ENCODE data around the gene TBC1D12.
"Not testable (repeated sequence)": the region's sequence is repeated elsewhere in the genome, so short reads cannot be mapped to it uniquely, and the experiment has no call there.

The TBC1D12 gene

DNA sequence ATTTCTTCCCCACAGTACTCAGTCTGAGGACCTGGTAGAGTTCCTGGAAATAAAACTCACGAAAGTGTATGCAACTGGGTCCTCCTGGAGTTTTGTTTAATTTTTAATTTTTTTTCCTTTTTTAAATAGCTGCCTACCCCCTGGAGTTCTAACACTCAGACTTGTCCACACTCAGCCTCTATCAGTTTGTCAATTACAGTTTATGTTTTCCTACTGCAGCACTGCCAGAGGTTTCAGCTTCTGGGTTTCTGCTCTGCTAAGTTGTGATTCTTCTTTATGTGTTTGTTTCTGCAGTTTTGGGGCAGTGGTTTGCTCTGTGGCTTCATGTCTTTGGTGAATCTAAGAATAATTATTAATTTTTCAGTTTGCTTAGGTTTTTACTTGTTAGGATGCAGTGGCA is 59.2 kb downstream of the TBC1D12 start:
- DNase-seq, result no peak

DNA sequence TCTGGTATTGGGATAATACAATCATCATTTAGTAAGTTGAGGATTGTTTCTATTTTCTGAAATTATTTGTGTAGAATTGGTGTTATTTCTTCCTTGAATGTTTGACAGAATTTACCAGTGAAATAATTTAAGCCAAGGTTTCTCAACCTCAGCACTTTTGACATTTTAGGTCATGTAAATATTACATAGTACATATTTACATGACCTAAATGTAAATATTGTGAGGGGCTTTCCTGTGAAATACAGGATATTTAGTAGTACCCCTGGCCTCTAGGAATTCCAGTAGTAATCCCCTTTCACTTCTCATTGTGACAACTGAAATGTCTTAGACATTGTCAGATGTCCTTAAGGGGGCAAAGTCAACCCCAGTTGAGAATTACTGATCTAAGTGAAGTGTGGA is 59.8 kb downstream of the TBC1D12 start:
- DNase-seq, result no peak

DNA sequence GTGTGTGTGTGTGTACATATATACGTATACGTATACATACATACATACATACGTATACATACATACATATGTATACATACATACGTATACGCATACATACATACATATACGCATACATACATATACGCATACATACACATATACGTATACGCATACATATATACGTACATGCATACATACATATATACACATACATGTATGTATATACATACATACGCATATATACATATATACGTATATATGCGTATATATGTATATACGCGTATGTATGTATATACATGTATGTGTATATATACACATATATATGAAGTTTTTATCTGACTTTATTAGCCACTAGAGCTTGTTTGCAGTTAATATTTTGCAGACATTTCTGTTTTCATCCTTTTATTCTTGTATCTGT is 63.3 kb downstream of the TBC1D12 start:
- no peak for DNase-seq

DNA sequence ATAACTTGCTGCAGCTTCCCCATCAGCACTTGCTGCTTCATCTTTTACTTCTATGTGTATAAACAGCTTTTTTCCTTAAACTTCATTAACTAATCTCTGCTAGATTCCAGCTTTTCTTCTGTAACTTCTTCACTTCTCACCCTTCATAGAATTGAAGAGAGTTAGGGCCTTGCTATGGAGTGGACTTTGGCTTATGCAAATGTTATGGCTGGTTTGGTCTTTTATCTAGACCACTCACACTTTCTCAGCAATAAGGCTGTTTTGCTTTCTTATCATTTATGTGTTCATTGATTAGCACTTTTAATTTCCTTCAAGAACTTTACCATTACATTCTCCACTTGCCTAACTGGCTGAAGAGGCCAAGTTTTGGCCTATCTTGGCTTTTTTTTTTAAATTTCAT is 79.1 kb downstream of the TBC1D12 start:
- DNase-seq, result no peak

DNA sequence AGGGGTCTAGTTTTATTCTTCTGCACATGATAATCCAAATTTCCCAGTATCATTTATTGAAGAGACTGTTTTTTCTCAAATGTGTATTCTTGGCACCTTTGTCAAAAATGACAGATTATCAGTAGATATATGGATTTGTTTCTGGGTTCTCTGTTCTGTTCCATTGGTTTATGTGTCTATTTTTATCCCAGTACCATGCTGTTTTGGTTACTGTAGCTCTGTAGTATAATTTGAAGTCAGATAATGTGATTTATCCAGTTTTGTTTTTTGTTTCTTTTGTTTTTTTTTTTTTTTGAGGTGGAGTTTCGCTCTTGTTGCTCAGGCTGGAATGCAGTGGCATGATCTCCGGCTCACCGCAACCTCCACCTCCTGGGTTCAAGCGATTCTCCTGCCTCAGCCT is 81.6 kb downstream of the TBC1D12 start:
- no peak for DNase-seq

DNA sequence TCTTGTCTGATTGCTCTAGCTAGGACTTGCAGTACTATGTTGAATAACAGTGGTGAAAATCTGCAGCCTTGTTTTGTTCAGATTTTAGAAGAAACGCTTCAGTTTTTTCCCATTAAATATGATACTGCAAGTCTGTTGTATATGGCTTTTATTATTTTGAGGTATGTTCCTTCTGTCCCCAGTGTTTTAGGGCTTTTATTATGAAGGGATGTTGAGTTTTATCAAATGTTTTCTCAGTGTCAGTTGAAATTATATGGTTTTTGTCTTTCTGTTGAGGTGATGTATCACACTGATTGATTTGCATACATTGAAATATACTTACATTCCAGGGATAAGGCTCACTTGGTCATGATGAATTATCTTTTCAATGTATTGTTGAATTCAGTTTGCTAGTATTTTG is 82.8 kb downstream of the TBC1D12 start:
- no peak for DNase-seq

DNA sequence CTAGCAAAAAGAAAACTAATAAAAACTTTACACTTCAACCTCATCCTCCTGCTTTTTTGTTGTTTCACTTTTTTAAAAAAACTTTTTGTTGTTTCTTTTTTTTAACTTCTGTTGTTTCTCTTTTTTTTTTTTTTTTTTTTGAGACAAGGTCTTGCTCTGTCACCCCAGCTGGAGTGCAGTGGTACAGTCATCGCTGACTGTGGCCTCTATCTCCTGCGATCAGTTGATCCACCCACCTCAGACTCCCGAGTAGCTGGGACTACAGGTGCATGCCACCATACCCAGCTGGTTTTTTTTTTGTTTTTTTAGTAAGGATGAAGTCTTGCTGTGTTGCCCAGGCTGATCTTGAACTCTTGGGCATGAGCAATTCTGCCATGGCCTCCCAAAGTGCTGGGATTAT is 85.2 kb downstream of the TBC1D12 start:
- no peak for DNase-seq

DNA sequence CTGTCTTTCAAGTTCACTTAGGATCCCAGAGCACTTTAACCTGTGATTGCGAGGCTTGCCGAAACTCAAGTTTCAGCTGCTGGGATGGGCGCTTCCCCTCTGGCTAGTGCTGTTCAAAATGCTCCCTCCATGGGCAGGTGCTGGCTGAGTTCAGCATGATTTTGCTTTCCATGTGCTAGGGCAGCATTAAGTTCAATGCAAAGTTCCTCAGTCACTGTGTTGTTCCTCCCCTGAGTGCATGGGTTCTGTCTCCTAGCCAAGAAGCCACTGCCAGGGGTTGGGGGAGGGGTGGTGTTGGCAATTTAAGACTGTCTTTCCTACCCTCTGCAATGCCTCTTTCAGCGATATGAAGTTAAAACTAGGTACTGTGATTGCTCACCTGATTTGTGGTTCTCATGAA is 86.8 kb downstream of the TBC1D12 start:
- DNase-seq, result no peak

DNA sequence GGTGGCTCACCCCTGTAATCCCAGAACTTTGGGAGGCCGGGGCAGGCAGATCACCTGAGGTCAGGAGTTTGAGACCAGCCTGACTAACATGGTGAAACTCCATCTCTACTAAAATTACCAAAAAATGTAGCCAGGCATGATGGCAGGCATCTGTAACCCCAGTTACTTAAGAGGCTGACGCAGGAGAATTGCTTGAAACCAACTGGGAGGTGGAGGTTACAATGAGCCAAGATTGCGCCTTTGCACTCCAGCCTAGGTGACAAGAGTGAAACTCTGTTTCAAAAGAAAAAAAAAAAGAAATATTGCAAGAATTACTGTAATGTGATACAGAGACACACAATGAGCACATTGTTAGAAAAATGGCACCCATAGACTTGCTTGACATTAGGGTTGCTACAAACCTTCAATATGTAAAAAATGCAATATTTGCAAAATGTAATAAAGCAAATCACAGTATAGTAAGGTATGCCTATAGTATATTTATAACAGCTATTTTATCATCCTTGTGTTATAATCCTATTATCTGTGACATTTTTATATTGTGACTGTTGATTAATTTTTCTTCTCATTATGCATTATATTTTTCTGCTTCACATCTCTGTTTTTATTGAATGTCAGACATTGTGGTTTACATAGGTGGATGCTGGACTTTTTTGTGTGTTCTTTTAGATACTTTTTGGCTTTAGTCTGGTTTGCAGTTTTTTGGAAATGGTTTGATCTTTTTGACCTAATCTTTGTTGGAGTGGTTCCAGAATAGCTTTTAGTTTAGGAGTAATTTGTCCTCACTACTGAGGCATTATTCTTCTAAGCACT is 87.8 kb downstream of the TBC1D12 start:
- DNase-seq, result no peak

DNA sequence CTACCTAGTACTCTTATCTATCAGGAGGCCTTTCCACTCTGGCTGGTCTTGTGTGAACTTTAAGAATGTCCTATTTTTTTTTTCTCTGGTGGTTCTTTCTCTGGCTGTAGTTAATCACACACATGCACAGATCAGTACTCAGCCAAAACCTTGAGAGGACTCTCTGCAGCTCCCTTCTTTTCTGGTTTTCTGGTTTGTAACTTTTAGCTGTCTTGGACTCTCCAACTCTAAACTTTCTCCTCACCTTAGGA is 88.4 kb downstream of the TBC1D12 start:
- no peak for DNase-seq

DNA sequence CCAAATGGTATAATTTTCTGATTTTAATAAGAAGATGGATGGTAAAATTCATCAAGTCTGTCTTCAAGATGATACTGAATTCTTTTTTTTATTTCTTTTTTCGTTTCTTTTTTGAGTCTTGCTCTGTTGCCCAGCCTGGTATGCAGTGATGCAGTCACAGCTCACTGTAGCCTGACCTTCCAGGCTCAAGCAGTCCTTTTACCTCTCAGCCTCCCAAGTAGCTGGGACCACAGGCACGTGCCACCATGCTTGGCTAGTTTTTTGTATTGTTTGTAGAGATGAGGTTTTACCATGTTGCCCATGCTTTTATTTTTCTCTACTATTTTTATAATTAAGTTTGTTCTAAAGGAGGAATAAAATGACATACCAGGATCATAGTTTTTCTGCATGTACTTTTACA is 91.1 kb downstream of the TBC1D12 start:
- DNase-seq, result no peak

DNA sequence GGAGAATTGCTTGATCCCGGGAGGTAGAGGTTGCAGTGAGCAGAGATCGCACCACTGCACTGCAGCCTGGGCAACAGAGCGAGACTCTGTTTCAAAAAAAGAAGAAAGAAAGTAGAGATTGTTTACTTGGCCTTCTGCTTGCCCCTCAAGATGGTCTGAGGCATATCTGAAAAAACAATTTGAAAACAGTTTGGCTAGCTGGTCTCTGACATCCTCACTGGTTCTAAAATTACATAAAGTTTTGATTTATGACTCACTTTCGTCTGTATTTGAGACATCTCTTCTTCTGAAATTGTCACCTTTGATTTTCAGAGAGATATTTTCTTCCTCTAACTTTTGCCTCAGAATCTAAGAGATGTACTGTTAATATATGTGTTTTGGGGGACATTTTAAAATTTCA is 93.7 kb downstream of the TBC1D12 start:
- DNase-seq, result no peak

DNA sequence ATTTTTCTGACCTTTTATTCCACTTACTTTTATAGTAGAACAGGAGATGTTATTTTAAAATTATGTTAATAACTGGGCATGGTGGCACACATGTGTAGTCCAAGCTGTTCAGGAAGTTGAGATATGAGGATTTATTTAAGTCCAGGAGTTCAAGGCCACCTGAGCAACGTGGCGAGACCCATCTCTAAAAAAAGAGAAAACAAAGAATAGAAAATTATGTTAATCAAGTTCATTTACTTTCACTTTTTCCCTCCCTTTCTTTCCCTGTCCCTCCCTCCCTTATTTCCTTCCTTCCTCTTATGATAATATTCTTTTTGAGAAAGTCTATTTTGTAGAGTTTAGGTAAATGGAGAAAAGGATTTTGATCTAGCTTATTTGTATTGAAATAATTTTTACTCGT is 94.3 kb downstream of the TBC1D12 start:
- no peak for DNase-seq

DNA sequence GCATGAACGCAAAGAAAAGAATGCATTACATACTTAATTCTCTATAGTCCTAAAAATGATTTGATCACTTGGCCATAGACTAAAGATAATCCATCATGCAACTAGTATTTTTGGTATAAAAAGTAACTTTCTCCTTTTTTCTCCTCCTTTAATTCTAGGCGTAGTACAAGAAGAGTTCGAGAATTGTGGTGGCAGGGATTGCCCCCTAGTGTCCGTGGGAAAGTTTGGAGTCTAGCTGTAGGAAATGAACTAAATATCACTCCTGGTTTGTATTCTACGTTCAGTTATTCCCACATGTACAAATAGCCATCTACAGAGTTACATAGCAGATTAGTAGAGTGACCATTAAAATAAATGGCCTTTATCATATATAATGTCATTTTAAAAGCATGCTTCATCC is 97.7 kb downstream of the TBC1D12 start:
- DNase-seq, result no peak

DNA sequence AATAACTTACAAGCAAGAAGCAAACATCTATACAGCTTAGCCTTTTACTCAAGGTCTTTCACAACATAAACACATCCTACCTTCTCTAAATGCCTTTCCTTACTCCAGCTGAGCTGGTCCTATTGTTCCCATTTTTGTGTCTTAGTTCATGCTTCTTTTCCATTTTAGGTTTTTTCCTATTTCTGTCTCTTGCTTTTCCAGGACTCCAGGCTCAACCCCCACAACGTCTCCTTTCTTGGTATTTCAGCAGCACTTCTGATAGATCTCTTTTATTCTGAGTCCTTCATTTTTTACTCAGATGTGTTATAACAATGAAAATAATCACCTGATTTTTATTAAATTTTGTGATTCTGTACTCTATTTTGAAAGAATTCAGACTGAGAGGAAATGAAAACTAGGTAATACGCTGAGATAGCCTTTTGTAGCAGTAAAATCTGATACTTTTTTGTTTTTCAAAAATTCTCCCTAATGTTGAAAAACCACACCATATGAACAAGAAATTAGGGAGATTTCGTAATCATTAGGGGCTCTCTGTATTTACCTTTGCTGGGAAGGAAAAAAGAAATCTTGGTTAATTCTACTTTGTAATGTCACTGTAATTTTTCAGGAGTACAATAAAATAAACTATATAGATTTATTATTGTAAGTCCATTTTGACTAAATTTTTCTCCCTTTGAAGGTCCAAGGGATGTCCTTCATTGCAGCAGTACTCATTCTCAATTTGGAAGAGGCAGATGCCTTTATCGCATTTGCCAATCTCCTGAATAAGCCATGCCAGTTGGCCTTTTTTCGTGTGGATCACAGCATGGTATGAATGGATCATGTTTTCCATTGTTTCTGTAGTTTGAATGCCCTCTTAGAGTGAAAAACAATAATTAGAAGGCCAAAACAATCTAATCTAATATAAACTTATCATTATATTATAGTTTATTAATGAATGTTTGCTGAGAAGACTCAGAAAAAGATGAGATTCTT is 119.2 kb downstream of the TBC1D12 start:
- DNase-seq, result no peak

DNA sequence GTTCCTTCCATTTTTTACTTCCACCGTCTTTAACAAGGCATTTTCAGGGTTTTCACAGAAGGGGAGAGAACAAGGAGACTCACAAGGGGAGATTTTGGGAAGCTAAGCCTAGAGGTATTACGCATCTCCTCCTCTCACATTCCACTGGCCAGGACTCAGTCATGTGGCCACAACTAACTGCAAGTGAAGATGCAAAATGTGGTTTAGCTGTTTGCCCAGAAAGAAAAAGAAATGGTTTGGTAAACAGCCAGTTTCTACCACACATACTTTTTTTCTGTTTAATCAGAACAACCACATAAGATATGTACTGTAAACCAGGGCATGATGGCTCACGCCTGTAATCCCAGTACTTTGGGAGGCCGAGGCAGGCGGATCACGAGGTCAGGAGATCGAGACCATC is 121.8 kb downstream of the TBC1D12 start:
- DNase-seq, result no peak

DNA sequence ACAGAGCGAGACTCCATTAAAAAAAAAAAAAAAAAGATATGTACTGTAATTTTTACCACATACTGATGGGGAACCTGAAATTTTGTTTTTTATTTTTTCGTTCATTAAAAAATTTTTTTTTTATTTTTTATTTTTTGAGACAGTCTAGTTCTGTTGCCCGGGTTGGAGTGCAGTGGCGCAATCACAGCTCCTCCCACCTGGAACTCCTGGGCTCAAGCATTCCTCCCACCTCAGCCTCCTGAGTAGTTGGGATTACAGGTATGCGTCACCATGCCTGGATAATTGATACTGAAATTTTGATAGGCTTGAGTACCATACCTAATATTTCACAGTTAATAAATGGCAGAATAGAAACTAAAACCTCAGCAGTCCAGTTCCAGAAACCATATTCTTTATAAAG is 122.4 kb downstream of the TBC1D12 start:
- DNase-seq, result no peak

DNA sequence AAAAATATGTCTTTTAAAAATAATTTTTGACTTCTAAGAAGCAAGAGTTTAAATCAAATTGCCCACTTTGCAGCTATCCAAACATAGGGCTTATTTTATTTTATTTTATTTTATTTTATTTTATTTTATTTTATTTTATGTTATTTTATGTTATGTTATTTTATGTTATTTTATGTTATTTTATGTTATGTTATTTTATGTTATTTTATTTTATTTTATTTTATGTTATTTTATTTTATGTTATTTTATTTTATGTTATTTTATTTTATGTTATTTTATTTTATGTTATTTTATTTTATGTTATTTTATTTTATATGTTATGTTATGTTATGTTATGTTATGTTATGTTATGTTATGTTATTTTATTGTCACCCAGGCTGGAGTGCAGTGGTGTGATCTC is 129.2 kb downstream of the TBC1D12 start:
- not testable (repeated sequence) for DNase-seq

DNA sequence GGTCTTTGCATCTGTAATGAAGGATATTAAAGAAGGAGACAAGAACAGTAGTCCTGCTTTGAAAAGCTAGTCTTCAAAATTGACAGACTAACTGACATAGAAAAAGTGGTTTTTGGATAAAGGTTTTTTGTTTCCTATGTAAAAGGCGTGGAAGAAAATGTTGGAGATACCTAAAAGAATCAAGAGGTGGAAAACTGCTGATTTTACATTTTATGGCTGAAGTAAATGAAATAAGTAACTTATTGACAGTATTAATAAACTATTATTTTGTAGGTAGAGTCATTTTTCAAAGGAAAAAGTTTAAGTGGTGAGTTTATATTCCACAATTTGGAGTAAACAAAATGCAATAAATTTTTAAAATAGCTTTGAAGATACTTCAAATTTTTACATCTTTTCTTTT is 130.7 kb downstream of the TBC1D12 start:
- DNase-seq, result no peak

DNA sequence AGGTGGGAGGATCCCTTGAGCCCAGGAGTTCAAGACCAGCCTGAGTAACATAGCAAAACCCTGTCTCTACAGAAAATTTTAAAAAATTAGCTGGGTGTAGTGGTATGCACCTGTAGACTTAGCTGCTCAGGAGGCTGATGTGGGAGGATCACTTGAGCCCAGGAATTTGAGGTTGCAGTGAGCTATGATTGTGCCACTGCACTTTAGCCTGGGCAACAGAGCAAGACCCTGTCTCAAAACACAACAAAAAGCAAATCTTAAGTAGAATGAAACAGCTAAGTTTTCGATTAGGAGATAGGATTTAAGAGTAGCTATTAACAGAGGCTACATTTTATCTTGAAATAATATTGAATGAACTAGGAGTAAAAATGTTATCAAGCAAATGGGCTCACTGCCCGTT is 139.9 kb downstream of the TBC1D12 start:
- not testable (repeated sequence) for DNase-seq

DNA sequence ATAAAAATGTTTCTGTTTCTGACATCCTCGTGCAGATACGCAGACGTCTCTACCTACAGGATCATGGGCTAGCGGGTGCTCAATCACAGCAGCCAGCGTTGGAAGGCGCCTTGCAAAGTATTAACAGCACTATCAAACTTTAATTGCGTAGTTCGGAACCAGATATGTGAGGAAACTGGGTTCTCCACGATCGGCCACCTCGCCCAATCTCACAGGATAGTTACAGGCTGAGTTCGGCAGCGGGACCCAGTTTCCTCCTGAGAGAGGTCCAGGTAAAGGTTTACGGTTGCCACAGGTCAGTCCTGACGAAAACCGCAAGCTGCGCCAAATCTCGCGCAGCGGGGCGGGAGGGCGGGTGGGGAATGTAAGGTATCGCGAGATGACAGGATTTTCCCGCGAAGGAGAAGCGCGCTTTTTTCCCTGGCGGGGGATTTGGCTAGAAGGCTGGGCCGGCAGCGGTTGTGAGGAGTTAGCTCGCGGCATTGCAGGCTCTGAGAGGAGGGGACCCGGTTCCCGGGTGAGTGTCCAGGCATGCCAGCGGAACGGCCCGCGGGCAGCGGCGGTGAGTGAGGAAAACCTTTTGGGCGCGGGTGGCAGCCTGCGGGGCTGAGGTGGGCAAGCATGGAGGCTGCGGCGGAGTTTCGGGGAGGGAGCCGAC is 143.2 kb downstream of the TBC1D12 start, which contains the start of gene HELLS:
TSS of gene HELLS (plus strand) at position 398 of the 658 bp plus-strand sequence. CDS start at position 532, 134 bp downstream.
- DNase-seq, result peak; percentile 92

DNA sequence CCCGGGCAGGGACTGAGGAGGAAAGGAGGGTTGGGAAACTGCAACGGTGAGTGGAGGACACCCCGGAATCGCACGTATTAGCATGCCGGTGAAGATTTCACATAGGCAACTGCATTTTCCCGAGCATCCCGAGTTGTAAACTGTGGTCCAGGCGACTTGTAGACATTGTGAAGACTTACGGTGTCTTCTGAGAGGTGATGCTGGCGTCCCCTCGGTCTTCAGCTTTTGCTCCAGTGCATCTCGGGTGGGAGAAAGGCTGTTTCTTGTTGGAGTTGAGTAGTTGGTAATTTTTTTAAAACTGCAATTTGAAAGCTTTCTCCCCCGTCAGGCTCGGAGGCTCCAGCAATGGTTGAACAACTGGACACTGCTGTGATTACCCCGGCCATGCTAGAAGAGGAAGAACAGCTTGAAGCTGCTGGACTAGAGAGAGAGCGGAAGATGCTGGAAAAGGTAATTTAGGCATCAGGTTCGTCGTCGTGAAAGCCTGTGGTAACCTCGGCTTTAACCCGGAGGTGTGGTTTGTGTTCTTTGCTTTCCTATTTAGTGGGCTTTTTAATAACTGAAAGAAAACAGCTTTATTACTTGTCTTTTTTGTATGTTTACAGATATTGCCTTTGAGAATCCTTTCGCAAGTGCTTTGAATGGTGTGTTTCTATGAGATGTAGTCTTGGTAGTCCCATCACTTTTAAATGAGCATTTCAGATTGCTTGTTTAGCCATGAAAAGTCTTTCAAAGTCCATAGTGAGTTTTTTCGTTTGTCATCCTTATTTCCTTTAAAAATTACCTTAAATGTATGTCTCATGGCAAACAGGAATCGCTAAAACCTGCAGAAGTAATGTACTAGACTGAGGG is 143.9 kb downstream of the TBC1D12 start:
- peak; percentile 30 for DNase-seq

DNA sequence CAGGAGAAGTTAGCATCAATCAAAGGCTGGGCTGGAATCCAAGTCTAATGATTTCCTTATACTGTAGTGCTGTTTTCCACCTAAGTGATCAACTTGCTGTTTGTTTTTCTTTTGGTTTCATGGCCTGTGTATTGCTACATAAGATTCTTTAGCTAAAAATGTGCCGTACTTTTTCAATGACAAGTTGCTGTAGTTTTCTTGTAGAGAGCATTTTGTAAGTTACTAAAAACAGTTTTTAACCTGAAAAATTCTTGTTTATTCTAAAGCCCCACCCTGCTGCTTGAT is 144.5 kb downstream of the TBC1D12 start:
- DNase-seq, result peak; percentile 26

Measured in RPMI8226 (cell line).